HG02938 (cell line): Measurements from ENCODE around the gene SPATA6.
"Not testable (repeated sequence)": the region's sequence is repeated elsewhere in the genome, so short reads cannot be mapped to it uniquely, and the experiment has no call there.

Experiments used
- ATAC-seq: cut with Tn5 transposase; IDR thresholded peaks from one replicate; pipeline ENCODE4 v1.9.1; 2021; ENCODE audit warnings: mild to moderate bottlenecking, moderate library complexity; ENCODE audit not compliant: unreplicated experiment

Gene SPATA6

DNA sequence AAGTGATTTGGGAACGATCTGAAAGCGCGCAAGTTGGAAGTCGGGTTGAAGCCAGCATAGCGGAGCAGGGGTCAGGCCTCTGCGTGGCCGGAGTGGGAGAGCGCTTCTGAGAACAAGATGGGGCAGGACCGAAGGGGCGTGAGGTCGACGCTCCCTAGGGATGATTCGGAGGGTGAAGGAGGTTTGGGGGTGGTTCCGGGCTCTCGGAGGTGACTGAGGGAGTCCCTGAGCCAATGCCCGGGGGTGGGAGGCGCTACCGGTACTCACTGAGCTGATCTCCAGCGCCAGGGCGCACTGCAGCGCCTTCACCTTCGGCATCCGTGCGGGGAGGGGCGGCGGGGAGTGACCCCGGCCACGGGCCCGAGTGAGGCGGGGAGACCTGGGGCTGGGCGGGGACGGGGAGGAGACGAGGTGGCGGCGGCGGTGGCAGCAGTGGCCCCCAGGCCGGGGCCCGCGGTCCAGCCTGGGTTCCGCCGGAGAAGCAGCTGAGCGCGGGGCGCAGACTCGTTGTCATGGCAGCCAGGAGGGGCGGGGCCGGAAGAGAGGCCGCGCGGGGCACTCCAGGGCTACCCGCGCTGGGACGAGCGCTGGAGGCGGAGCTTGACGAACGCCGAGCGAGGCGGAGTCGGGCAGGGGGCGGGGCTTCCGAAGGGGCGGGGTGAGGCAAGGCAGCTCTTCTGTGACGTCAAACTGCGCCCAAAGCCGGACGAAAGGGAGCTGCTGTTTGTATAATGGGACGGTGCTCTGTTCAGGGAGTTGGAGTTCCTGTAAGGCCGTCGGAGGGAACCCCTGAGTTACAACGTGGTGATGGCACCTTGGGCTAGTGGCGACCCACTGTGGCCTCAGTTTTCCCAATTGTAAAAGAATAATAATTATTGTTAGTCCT lies at the start of gene SPATA6:
Gene SPATA6, minus strand, starts transcription at position 514 of the 886 bp plus-strand sequence. Its CDS starts 196 bp downstream, at position 318.
- peak; percentile 98 for ATAC-seq

DNA sequence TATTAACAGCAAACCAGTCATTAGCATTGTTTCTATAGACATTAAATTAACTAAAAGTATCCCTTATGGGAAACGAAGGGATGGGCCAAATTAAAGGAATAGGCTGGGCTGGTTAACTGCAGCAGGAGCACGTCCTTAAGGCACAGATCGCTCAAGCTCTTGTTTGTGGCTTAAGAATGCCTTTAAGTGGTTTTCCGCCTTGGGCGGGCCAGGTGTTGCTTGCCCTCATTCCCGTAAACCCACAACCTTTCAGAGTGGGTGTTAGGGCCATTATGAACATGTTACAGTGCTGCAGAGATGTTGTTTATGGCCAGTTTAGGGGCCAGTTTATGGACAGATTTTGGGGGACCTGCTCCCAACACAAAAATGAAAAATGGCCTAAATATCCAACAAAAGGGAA lies 47.9 kb upstream of the SPATA6 start:
- not testable (repeated sequence) for ATAC-seq

DNA sequence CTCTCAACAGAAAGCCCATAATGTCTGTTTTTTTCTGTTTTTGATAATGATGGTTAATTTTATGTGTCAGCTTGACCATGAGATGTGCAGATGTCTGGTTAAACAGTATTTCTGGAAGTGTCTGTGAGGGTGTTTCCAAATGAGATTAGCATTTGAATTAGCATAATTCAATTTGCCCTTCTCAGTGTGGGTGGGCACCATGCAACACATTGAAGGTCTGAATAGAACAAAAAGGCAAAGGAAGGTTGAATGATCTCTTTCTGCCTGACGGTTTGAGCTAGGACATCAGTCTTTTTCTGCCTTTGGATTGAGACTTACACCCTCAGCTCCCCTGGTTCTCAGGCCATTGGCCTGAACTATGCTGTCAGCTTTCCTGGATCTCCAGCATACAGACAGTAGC lies 34.9 kb upstream of the SPATA6 start:
- ATAC-seq, result no peak

DNA sequence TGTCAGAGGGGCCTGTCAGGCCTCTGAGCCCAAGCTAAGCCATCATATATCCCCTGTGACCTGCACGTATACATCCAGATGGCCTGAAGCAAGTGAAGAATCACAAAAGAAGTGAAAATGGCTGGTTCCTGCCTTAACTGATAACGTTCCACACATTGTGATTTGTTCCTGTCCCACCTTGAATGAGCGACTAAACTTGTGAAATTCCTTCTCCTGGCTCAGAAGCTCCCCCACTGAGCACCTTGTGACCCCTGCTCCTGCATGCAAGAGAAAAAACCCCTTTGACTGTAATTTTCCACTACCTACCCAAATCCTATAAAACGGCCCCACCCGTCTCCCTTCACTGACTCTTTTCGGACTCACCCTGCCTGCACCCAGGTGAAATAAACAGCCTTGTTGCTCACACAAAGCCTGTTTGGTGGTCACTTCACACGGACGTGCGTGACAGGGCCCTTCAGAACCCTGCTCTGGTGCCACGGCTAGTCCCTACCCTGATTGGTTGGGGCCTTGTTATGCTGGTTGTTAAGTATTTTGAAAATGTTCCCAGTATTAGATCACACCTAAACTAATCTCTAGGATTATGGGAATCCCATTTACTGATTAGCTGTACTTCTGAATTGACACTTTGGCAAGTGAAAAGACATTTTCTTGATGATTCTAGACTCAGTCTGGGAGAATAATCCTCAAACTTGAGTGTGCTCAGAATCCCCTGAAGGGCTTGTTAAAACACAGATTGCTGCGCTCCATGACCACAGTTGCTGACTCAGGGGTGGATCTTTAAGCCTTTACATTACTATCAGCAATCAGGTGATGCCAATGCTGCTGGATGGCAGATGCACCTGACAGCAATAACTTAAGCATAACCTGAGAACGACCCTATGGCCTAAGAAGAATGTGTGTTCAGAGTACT lies 28.8 kb upstream of the SPATA6 start:
- no peak for ATAC-seq

DNA sequence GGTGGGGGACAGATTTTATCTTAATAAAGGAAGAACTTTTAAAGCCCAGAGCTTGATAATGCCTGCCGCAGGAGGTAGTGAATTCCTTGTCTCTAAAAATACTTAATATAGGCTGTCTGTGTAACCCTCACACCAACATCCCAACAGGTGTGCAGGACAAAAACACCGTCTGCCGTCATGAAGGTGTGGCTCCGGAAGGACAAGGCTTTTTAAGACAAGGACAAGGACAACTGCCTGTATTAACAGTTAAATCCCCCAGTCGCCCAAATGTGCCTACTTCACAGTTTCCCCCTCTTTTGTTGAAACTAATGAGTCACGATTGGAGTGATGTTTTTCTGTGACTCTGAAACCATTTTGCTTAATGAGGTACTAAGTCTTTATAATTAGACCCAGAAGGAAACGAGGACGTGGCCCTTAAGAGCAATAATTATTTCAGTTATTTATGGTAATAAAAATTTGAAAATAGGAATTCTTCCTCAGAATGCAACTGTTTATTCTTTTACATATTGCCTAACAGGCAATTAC lies 27.3 kb upstream of the SPATA6 start:
- no peak for ATAC-seq

DNA sequence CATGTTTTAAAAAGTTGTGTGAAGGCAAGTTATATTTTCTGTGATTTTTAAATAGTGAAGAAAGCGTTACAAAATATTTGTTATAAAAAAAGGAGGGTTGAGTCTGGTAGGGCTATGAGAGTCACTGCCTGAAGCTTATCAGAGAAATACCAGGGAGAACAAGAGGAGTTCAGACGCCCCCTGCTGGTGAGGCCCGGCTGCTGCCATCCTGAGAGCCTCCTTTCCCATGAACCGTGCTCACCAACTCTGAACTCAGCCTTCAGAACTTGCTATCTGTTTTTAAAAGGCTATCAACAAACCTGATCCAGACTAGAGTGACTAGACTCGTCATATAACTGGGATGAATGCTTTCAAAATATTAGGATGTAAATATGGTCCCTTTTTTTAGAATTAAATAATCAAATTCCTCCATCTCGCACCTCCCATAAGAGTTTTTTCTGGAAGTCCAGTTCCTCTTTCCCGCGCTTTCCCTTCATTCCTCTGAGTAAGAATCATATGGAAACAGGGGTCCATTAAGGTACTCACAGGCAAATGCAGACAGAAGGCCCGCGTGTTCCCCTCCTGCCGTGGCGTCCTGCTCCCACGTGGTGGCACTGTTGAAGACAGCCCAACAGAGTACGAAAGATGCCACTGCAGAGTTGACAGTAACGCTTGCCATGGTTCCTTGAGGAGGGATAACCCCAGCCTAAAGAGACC lies 26.2 kb upstream of the SPATA6 start:
- peak; percentile 91 for ATAC-seq

DNA sequence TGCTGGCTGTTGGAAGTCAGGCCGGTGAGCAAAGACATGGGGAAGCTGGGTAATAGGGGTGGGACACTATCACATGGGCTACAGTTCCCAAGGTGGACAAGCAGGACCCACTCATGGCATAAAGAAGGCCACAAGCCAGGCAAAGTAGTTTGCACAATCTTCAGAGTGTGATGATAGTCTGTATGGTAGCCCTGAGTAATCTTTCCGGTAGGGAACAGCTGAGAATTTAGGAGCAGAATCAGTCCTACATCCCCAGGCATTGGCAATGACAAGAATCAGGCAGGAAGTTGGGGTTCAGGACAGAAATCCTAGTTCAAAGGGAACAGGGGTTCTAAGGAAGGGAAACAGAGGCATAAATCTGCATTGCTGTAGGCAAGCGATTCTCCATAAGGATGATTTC lies 23.9 kb upstream of the SPATA6 start:
- no peak for ATAC-seq

DNA sequence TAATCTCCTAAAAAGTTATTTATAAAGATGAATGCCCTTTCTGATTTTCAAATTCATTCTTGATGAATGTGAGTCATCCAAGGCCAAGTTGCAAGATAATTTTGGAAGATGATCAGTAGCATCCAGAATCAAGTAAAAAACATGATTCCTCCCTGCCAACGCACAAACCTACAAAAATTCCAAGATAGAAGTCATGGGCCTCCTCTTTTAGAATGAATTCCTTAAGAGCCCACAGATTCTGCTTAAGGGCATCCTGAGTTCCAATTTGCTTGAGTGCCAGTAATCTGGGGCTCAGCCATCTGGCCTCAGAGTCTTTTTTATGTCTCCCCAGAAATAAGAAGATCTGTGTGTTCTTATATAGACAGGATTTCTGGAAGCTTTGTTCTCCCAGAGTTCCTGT lies 23.2 kb upstream of the SPATA6 start:
- no peak for ATAC-seq

DNA sequence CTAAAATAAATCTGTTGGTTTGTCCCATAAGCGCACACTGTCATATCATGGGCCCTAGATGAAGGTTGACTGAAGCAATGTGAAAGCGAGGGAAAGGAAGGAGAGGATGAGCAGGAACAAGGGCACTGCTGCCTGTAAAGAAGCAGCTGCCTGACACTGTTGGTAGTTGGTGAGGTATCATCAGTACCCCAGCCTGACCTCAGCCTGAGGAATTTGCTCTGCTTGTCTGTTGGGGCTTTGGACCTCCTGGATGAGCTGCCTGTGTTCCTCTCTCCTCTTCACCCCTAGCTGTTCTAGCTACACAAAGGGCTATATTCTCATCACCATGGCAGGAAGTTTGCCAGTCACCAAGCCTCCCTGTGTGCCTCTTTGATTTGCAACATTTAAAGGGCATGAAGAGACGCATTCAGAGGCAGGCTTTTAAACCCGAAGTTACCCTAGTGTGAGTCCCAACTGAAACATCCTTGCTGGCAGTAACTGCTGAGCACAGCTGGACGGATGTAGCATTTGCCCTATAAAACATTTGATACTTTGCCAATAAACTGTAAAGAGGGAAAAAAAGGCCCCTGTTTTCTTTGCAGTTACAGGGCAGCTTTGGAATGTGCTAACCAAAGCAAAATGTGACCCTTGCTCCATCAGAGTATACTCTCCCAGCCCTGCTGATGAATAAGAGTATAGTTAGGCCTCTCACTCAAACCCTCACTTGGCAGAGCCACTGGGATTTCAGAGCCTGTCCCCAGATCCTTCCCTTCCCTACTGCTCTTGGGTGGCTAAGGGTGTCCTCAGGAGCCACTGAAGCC lies 22.2 kb upstream of the SPATA6 start:
- no peak for ATAC-seq

DNA sequence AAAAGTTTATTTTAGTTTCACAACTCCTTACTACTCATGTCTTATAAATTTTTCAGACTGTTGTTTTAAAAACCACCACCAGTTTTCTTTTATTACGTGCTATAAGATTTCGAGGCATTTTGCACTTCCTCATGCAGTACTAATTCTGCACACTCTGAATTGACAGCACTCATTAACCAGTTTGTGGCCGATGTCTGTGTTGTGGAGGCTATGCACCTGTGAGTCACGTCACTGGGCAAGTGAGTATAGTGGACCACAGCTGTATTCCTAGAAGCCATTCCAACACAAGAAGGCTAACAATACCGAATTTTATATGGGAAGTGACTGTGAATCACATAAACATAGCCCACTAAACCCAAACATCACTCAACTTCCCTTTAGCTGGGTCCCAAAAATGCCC lies 21.0 kb upstream of the SPATA6 start:
- ATAC-seq, result no peak

DNA sequence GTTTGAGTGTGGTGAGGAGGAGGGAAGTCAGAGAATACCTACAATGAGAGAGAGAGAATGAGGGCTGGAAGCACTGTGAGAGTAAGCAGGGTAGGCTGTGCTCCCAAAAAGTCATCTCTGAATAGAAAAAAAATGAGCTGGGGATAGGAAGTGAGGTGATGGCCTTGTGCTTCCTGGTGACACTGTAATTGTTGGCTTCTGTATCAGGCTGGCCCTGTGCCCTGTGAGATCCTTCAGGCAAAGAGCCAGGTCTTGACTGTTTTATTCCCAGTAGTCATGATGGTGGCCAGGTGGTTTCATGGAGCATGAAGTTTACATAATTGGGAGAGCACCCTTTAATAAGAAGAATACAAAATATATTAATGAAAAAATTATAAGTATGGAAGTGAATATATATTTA lies 20.4 kb upstream of the SPATA6 start:
- ATAC-seq, result no peak

DNA sequence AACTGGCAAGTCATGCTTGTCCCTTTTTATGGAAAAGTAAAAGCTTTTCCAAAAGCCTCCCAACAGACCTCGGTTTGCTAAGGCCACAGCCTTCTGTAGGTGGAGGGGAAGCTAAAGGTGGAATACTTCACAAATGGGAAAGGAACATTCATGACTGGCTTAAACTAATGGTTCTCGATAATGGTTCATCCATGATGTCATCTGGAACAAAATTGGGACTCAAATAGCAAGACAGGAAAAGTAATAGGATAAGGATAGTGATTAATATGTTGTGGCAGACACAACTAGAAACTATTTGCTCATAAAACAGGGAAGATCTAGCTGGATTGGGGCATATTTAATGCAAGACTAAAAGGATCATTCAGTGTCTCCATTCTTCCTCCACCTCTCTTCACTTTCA lies 16.7 kb upstream of the SPATA6 start:
- no peak for ATAC-seq

DNA sequence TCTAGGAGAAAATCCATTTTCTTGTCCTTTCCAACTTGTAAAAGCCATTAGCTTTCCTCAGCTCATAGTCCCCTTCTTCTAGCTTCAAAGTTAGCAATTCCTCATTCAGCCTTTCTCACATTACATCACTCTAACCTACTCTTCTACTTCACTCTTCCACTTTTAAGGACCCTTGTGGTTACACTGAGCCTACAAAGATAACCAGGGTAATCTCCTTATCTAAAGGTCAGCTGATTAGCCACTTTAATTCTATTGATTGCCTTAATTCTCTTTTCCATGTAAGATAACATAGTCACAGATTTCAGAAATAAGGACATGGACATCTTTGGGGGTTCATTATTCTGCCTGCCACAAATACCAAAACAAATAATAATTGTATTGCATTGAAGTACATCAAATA lies 8.5 kb upstream of the SPATA6 start:
- no peak for ATAC-seq

DNA sequence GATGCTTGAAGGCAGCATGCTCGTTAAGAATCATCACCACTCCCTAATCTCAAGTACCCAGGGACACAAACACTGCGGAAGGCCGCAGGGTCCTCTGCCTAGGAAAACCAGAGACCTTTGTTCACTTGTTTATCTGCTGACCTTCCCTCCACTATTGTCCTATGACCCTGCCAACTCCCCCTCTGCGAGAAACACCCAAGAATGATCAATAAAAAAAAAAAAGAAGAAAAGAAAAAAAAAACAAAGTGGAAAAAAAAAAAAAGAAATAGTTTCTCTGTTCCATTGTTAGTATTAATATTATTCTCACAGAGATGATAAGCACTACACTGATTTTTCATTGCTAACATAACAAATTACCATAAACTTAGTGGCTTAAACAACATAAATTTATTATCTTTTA lies 8.0 kb upstream of the SPATA6 start:
- ATAC-seq, result not testable (repeated sequence)

DNA sequence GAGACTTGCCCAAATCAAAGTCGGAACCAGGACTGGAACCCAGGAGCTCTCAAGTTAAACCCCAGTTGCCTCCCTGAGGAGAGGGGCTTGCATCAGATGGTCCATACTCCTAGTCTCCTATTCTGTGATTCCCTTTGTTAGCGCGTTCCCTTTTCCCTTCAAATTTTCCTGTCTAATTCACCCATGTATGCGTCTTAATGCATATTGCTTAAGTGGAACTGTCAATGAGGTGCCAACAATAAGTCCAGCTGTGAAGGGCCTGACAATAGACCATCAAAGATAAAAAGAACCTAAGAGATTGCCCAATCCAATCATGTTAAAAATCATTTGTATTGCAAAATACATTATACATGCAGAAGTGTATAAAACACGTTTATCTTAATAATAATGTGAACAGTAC lies 634 bp upstream of the SPATA6 start:
- no peak for ATAC-seq

DNA sequence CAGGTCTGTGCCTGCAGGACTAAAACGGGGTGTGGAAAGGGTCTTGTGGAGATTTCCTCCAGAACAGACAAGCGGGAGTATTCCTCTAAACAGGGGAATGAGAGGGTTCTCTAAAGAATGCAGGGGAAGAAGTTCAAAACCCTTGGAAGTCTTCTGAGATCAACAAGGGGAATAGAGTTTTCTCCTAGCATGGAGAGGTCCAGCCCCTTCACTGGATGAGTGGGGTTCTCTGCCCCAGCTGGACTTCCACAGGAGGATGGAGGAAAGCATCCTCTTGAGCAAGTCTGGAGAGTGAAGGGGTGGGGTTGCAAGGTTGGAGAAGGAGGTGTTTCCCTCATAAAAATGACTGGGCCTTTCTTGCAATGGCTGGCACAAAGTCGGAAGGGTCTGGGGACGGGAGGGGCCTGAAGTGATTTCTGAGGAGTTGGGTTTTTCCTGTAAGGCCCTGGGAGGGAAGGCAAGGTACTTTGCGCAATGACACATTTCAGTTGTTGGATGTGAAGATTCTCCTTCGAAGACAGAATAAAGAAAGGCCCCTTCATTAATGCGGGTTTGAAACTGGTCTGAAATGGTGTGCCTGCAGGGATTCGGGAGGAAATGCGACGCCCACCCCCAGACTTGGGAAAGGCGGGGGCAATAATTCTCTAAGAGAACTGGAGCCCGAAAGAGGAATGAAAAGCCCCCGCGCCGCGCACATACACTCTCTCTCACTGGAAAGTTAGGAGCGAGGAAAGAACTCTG lies 884 bp downstream of the SPATA6 start:
- ATAC-seq, result no peak

DNA sequence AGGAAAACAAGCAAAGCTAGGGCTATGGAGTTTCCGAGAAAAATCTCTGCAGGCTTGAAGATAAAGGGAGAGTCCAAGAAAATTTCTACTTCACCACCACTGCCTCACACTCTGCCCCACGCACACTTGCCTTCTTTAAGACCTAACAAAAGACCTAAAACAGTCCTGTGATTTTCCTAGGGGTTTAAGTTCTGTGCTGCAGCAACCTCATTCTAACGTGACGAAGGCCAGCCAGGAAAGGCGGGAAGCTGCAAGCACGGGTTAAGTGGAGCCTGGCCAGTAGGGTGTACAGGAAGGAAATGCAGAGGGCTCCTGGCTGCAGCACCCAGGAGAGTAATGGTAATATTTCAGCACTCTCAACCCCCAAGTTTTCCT lies 1.5 kb downstream of the SPATA6 start:
- no peak for ATAC-seq

DNA sequence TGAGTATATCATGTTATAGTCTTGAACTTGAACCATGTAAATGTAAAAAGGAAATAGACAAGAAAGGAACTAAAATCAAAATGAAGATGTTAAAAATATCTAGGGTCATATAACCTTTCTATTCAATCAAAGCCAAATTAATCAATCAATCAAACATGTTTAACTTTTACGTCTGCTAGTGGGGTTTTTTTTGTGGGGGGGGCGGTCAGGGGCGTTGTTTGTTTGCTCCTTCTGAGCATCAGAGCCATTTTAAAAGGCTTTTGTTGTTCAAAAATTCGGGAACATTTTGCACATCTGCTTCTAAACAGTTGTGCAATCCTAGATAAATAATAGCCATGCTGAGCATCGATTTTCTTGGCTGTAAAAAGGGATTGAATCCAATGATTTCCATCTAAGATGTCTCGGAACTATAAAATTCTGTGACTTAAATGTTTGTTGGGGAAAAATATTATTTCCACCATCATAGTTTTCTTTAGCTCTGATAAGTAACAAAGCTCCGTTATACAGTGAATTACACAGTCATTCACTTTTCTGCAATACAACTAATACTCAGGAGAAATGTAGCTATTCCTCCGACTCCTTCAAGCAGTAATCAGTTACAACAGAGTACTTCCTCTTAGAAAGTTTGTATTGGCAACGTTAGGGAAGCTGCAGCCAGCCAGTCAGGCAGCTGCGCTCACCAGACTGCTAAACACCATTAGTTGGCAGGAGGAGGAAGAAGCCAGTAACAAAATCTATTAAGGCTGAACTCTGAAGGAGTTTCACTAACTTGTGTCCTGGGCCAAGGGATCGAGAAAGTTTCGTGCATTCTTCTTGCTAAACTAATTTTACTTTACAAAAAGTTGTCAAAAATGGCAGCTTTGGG lies 2.2 kb downstream of the SPATA6 start:
- no peak for ATAC-seq

DNA sequence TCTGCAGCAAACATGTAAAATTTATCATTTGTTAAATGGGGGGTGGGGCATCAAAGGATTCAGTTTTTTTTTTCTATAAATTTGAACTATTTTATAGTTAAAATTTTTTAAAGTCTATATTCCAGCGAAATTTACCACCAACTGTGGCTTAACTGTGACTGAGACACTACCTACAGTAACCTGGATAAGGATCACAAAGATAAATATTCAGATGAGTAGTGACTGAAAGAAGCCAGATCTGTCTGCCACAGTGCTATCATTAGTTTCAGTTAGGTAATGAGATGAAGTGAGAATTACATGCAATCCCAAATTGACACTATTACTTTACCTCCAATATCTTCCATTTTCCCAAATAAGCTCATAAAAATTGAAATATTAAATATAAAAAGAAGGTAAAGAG lies 5.4 kb downstream of the SPATA6 start:
- ATAC-seq, result no peak
